Right lobe of liver (tissue), 4 donors: ENCODE data around the gene RNASE13.

Source experiments
- POLR2A ChIP-seq: fragments of 450-650 bp; IDR thresholded peaks from one replicate; pipeline ENCODE4 v1.6.1; 2017; ENCODE audit warnings: antibody characterized with exemption, mild to moderate bottlenecking
- TF ChIP-seq, protein P1 (sequence below), 4 donors: fragments of 200-600 bp in 3 of 4; fragments of 450-650 bp in 1 of 4; IDR thresholded peaks; one replicate each; pipeline versions ENCODE4 v1.5.1 to v1.8.0; 2016 to 2022; ENCODE audit warnings: antibody characterized with exemption in 4 of 4, mild to moderate bottlenecking in 2 of 4
- donor health status: DM: no; HTN: no; CAD: no.
- donor health status: DM: no; HTN: no; CAD: no.
- donor health status: DM: no; HTN: yes; CAD: no.

DNA sequence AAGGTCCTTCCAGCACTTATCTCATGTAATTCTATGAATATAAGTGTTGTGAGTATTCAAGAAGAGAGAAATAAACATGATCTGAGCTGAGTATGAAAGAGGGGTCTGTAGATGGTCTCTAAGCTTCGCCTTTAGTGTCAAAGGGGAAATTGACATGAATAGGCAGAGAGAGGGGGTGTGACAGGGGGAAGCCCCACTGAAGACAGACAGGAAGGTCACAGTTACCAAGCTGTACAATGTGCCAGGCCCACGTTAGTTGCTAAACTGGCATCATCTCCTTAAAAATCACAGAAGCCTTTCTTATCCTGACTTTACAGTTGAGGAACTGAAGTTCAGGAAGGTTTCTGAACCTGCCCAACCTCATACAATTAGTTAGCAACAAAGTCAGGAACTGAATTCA is 43.1 kb upstream of the RNASE13 start:
- TF ChIP-seq POLR2A, result no peak
- TF ChIP-seq, protein P1, sequence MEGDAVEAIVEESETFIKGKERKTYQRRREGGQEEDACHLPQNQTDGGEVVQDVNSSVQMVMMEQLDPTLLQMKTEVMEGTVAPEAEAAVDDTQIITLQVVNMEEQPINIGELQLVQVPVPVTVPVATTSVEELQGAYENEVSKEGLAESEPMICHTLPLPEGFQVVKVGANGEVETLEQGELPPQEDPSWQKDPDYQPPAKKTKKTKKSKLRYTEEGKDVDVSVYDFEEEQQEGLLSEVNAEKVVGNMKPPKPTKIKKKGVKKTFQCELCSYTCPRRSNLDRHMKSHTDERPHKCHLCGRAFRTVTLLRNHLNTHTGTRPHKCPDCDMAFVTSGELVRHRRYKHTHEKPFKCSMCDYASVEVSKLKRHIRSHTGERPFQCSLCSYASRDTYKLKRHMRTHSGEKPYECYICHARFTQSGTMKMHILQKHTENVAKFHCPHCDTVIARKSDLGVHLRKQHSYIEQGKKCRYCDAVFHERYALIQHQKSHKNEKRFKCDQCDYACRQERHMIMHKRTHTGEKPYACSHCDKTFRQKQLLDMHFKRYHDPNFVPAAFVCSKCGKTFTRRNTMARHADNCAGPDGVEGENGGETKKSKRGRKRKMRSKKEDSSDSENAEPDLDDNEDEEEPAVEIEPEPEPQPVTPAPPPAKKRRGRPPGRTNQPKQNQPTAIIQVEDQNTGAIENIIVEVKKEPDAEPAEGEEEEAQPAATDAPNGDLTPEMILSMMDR (IDR thresholded peaks at IDR 0.05), result no peak
